ENCODE data around the gene GRAMD2B.

GRCh38 chr5:126484253-126484652, 61.0 kb downstream of the GRAMD2B start:
- no peak for TF ChIP-seq CTCF (IDR thresholded peaks at IDR 0.05)
- no peak for TF ChIP-seq POLR2A (IDR thresholded peaks at IDR 0.05)
- no peak for TF ChIP-seq EP300 (IDR thresholded peaks at IDR 0.05)
- no peak for TF ChIP-seq POLR2AphosphoS5 (IDR thresholded peaks at IDR 0.05)

All from upper lobe of left lung (tissue), 4 donors.